SKM-1 treated with dmso at 0.1 percent for 144 hours (cell line): Measurements from ENCODE around the gene CCDC188.

Source experiments
- DNase-seq: peaks from one replicate; lab custom pipeline; 2025; ENCODE audit not compliant: unreplicated experiment; lab: John Stamatoyannopoulos, UW

The CCDC188 gene

GRCh38 chr22:20185750-20186149 is 34.9 kb upstream of the CCDC188 start:
- DNase-seq, result no peak

DNA sequence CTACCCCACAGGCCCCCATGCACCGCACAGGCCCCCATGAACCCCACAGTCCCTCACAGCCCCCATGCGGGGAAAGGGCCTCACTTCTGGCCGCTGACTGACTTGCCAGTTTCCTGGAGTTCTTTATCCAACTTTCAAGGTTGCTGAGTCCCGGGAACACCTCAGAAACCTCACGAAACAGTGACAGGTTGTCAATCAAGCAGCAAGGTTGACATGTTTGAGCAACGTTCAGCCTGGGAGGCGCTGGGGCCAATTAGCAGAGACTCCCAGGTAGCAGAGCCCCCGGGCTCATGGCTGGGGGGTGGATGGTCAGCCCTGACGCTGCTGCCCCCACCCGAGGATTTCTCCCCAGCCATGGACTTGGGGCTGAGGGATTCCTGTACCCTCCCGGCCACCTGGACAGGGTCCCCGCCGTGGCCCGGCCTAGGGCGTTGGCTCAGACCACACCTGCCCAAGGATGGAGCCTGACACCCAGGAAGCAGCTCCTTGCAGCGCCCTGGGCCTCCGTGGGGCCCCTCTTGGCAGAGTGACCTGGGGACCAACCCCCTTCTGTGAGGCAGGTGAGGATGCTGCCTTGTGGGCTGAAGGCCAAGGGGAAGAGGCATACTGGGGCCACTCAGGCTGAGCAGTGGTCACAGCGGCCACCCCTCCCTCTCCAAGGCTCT is 33.8 kb upstream of the CCDC188 start:
- no peak for DNase-seq

DNA sequence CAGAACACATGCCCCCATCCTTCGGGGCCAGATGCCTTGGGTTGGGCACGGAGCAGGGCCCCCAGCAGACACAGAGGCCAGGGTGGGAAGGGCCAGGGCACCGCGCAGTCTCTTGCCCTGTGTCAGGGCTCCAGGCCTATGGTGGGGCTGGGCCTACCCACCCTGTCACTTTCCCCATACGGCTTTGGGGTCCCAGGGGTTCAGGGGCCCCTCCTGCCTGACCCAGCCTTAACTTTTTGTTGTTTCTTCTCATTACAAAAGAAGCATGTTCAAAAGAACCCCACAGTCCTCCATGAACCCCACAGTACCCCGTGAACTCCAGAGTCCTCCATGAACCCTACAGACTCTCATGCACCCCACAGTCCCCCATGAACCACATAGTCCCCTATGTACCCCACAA is 33.0 kb upstream of the CCDC188 start:
- DNase-seq, result no peak

GRCh38 chr22:20183101-20183500 is 32.2 kb upstream of the CCDC188 start:
- DNase-seq, result no peak

GRCh38 chr22:20182365-20182764 is 31.5 kb upstream of the CCDC188 start:
- DNase-seq, result no peak

- DNase-seq, result no peak
Observed at GRCh38 chr22:20181884-20182236, 31.0 kb upstream of the CCDC188 start.

DNA sequence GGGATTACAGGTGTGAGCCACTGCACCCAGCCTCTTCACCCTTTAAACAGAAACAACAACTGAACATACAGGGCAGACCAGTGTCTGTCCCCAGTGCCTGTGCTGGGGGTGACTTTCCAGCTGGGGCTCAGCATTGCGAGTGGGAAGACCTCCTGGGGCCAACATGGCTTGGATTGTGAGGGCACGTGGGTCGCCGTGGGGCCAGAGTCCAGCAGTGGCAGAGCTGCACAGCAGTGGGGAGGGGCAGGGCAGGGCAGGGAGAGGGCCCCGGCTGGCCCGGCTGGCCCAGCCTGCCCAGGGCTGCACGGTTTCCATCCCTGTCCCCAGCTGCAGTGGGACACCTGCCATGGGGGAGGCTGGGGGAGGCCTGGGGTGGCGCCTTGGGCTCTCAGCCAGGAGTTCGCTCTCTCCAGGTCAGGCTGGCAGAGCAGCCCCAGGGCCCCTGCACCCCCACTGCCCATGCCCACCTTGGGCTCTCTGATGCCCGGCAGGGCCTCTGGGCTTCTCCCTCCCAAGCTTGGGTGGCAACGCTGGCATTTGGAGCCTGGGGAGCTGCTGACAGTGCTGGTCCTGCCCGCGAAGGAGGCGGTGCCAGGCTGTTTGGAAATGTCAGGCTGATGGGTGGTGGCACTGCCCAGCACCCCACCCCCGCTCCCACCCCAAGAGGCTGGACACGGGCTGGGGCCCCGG is 30.5 kb upstream of the CCDC188 start:
- no peak for DNase-seq

DNA sequence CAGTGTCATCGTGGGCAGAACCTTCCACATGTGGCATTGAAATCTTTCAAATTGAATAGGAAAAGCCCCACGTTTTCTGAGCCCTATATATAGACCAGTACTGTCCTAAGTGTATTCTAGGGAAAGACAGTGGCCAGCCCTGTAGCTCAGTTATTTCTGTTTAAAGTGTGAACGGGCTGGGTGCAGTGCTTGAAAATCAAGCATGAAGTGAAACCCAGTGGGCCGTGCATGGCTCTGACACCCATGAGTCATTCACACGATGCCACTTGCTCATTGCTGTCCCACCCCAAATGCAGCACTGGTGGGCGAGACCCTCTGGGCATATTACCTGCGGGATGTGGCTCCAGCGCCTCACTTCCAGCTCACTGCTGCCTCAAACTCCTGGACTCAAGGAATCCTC is 29.8 kb upstream of the CCDC188 start:
- no peak for DNase-seq

- DNase-seq, result no peak
Observed at GRCh38 chr22:20180245-20180630, 29.4 kb upstream of the CCDC188 start.

GRCh38 chr22:20179455-20180244 is 28.8 kb upstream of the CCDC188 start:
- DNase-seq, result no peak

DNA sequence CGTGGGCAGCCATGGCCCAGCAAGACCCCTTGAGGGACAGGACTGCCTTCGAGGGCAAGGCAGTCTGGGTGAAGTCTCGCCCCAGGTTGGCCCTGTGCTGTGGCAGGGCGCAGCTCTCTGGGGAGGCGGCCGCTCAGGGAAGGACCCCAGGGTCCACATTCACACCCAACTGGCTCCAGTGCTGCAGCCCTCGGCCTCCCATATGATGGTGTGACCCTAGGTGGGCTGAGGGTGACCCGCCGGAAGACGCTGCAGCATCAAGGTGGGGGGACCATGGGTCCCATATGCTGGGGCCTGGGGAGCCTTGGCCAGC is 28.0 kb upstream of the CCDC188 start:
- no peak for DNase-seq

DNA sequence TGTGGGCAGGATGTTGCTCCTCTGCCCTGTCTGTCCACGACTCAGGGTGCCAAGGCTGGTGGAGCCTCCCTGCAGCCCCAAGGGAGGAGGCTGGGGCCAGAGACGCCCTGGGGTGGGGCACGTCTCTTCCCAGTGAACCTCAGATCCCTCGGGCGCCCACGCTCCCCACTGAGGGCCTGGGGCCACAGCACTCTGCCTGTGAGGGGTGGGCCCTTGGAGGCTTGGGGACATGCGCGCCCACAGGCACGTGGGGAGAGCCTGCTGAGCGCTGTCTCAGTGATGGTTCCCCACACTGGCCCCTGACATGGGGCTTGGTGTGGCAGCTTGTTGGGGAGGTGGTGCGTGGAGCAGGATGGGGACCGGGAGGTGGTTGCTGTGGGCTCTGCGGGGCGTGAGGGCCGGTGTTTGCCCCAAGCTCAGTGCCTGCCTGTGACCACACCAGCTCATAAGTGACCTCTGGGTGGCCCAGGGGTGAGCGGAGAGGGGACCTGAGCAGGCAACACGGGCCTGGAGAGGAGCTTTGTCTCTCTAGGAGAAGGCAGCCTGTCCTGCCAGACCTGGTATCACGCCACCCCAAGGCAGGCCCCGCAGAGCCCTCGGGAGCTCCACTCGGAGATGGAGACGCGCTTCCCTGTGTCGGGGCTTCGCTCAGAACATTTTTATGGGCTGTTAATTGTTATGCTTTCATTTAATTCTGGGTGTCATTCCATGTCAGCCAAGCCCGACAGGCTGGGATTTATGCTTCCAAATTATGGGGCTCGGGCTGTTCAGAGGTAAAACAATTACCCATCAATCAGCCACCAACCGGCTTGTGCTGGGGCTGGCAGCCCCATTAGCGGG is 27.4 kb upstream of the CCDC188 start:
- DNase-seq, result no peak

GRCh38 chr22:20177217-20177911 is 26.5 kb upstream of the CCDC188 start:
- DNase-seq, result no peak

DNA sequence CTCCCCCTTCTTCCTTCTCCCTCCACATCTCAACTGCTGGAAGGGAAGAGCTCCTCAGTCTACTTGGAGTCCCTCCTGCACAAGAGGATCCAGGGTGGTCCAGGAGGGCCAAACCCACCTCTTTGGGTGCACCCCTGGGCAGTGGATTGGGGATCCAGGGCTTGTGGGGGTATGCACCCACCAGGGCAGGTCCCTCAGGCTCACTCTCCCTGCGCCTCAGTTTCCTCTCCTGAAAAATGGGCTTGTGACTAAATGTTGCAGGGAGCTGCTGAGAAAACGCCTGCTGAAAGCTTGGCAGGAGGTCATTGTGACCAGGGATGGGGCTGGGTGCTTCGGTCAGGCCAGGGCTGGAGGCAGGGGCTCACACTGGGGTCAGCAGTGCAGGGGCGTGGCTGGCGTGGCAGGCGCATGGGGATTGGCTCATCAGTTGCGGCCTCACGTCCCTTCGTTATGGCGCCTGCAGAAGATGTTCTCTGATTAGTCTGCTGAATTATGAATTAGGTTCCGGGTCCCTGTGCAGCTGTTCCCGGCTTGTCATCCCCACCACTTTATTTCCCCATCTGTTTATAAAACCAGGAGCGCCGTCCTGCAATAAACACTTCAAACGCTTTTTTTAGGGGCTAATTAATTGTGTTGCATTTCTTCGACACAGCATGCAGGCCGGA is 25.7 kb upstream of the CCDC188 start:
- DNase-seq, result no peak

DNA sequence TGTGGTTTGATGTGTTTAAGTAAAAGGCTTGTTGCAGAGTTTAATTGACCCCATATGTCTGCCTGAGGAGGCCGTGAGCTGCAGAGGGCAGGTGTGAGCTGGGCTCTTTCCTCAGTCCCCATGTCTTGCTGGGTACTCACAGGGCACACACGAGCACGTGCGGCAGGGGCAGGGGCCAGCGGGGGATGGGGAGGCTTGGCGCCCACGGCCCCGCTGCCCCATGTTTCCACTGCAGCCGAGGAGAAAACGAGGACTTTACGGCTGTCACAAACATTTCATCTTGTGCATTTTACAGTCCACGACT is 24.7 kb upstream of the CCDC188 start:
- no peak for DNase-seq

DNA sequence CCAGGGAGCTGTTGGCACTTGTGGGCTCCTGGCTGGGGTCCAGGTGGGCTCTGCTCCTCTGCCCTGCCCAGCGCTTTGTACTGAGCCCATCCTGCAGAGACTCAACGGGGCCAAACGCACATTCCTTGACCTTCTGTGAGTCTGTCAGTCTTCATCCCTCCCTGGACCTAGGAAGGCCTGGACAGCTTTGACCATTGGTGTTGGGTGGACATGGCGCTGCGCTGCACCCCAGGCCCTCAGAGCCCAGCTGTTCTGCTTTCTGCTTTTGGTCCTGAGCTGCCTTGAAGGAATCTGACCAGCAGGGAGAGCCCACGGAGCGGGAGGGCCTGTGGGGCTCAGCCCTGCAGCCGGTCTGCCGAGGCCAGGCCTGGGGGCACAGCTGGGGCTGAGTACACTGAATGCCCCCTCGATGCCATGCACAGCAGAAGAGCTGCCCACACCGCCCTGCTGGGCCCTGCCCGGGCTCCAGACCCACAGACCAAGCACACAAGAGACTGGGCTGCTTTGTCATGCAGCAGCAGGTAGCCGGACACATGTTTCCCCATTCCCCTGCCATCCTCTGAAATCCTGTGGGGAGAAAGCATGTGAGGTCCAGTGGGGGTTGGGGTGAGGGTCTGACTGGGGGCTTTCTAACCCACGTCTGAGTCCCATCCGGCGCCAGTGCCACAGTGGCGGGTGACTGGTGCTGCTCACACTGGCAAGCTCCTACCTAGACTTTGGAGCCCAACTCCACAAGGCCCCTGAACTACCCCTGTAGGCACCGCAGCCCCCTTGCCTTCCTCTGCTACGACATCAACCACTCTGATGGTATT is 24.1 kb upstream of the CCDC188 start:
- DNase-seq, result no peak

GRCh38 chr22:20173772-20174171 is 22.9 kb upstream of the CCDC188 start:
- DNase-seq, result no peak

- no peak for DNase-seq
Observed at GRCh38 chr22:20173246-20173645, 22.4 kb upstream of the CCDC188 start.

DNA sequence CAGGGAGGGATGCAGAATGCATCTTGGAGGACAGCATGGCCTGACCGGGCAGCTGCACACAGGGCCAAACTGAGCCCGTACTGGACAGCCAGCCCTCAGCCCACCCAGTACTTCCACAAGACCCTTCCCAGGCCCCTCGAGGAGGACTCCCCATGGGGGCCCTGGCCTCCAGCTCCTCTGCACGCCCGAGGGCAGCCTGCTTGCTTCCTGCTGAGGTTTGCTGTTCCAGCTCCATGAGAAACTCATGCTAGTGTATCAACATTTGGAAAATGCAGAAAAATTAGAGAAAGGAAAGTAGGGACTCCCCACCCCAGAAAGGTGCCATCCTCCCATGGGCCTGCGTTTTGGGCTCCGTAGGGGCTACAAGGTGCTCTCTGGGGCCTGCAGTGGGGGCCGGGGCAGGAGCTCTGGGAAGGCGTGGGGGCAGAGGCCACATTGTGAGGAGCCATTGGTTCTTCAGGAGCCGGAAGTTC is 21.3 kb upstream of the CCDC188 start:
- DNase-seq, result no peak
